ENCODE measurements around the gene LRMDA. TPM values are rescaled to one million over a fixed set of nuclear protein-coding genes. Genes with fewer than 3 reads are reported as not detected.
A peak's percentile ranks its signal among the peaks of the same experiment; 100 is the strongest.

Gene LRMDA
- total RNA-seq, 1 experiment from 2014 or later = 20.3 TPM

- no peak for DNase-seq (ENCODE audit: low read depth)
- in situ Hi-C loops (cut with HindIII; ENCODE audit: low pct_unique_long_range_greater_than_20kb, low sequenced_read_pairs) = no loop called here
Measured at GRCh38 chr10:76175533-76176165, 744.2 kb downstream of the LRMDA start.

- DNase-seq (ENCODE audit: low read depth) = no peak
- in situ Hi-C loops (cut with HindIII; ENCODE audit: low pct_unique_long_range_greater_than_20kb, low sequenced_read_pairs) = no loop called here
Measured at GRCh38 chr10:76176166-76176550, 744.7 kb downstream of the LRMDA start.

DNA sequence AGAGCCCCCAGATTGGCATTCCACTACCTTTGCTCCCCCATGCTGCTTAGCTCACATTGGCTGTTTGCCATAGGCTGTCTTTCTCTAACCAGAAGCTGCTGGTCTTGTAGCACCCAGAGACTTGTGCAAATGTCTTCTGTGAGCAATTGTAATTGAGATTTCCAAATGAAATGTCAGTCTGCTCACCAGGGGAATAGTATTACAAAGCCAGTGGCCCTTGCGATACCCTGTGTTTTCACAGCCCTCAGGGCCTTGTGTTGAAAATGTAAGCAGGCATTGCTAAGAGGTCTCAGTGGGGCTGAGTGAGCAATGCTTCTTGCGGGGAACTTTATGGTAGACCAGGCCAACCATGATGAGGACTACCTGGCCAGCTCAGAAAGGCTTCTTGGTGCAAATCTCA, 746.5 kb downstream of the LRMDA start:
- in situ Hi-C loops (cut with HindIII; ENCODE audit: low pct_unique_long_range_greater_than_20kb, low sequenced_read_pairs) = no loop called here
- DNase-seq (ENCODE audit: low read depth) = no peak

DNA sequence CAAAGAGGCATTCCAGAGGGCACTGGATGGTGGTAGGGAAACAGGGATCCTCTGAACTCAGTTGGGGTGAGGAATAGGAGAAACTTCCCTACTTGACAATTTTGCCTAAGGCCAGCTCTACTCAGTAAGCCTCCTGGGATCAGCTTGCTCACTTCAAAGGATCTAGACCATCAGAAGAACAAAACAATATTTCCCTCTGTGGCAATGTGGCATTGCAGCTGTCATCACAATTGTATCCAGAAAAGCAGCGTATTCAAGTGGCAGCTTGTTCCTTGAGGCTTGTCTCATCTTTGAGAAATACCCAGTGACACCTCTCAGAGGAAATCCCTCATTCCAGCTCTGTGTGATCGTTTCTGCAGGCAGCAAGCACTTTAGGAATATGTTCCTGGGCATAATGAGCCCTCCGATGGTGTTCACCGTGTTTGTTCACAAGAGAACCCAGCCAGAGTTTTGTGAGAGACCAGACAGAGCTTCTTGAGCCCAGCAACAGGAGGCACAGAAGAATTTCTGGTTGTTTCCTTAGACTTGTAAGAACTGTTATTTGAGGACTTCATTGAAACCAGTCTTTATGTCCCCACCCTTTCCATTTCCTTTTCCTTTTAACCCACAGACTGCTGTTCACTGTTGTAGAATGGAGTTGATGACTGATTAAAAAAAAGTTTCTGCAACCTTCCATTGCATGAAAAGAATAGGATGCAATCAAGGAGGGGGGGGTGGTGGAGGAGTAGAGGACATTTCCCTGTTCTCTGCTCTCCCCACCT, 747.3 kb downstream of the LRMDA start:
- in situ Hi-C loops (cut with HindIII; ENCODE audit: low pct_unique_long_range_greater_than_20kb, low sequenced_read_pairs) = no loop called here
- DNase-seq (ENCODE audit: low read depth) = no peak

- in situ Hi-C loops (cut with HindIII; ENCODE audit: low pct_unique_long_range_greater_than_20kb, low sequenced_read_pairs) = no loop called here
- DNase-seq (ENCODE audit: low read depth) = no peak
Measured at GRCh38 chr10:76179806-76180205, 748.4 kb downstream of the LRMDA start.

DNA sequence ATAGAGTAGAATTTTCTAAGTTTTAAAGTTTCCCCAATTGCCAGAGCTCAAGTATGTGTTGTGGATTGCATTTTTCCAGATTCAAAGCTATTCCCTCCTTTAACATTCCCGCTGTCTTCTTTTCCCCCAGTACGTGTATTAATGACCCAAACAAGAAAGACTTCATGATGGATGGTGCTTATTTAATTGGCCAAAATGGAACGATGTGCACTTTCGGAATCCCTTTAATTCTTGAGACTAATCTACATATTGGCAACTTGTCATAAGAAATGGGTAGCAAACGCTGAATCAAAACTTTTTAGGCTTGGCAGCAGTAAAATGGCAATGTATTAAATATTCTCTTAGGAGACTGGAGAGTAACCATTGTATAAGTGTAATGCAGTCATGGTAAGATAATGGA, 753.2 kb downstream of the LRMDA start:
- in situ Hi-C loops (cut with HindIII; ENCODE audit: low pct_unique_long_range_greater_than_20kb, low sequenced_read_pairs) = no loop called here
- no peak for DNase-seq (ENCODE audit: low read depth)

- in situ Hi-C loops (cut with HindIII; ENCODE audit: low pct_unique_long_range_greater_than_20kb, low sequenced_read_pairs) = no loop called here
- no peak for DNase-seq (ENCODE audit: low read depth)
Measured at GRCh38 chr10:76185471-76186301, 754.3 kb downstream of the LRMDA start.

- in situ Hi-C loops (cut with HindIII; ENCODE audit: low pct_unique_long_range_greater_than_20kb, low sequenced_read_pairs) = no loop called here
- DNase-seq (ENCODE audit: low read depth) = no peak
Measured at GRCh38 chr10:76188216-76188615, 756.8 kb downstream of the LRMDA start.

DNA sequence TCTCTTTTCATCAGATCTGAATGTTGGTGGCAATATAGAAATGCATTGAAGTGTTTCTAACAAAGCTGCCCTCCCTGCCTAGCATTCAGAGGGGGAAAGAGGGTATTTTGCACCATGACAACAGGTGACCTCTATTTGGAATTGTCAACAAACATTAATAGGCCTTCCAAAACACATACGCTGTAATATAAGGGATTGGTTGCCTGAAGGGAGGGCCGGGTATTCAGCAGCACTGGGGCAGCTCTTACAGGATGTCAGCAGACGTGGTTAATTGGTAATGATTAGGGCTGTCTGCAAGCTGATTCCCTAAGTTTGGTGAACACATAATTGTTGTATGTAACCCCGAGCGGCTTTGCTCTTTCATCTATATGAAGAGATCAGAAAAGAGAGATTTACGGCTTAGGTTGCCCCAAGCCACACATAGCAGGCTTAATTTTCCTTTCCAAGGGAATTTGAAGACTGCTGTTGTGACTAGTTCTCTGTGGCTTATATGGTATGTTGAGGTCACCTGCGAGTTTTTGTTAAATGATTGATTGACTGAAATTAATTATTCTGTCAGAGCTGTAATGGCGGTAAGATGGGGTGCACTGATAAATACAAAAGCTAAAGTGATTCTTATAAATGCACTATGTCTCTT, 759.3 kb downstream of the LRMDA start:
- peak; percentile 57 for DNase-seq (ENCODE audit: low read depth)

DNA sequence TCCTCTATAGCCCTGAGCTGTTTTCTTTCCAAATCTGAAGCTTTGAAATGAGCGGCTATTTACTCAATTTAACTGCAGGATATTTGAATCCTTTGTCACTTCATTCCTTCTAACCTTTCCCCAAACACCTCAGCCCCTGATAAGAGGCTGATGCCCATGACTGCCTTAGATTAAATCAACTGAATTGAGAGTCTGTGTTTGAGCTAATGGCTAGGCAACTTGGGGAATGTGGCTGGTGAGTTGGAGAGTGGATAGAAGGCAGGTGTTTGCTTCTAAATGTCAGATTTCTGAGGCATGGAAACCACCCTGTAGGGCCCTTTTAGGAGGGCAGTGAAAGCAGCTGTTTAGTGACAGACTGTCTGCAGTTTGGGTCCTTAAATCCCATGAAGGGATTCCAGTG, 759.9 kb downstream of the LRMDA start:
- DNase-seq (ENCODE audit: low read depth) = peak; percentile 45
- in situ Hi-C loops (cut with HindIII; ENCODE audit: low pct_unique_long_range_greater_than_20kb, low sequenced_read_pairs) = no loop called here

More for the DNA sequence above, 759.3 kb downstream of the LRMDA start:
- in situ Hi-C loops (cut with HindIII; ENCODE audit: low pct_unique_long_range_greater_than_20kb, low sequenced_read_pairs) = no loop called here

DNA sequence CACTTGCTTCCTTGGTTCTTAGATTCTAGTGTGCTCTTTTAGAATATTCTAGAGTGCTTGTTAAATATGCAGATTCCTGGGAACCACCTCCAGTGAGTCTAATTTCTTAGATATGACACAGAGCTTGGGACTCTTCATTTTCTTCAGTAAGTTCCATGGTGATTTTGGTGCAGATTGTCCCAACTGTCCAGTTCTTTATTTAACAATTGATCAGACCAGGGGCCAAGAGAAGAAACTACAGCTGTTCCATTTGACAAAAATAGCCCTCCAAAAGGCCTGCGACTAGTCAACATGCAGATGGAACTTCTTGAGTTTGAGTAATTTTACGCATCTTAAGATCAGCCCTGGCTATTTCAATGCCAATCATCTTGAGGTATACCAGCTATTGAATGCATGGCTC, 760.7 kb downstream of the LRMDA start:
- in situ Hi-C loops (cut with HindIII; ENCODE audit: low pct_unique_long_range_greater_than_20kb, low sequenced_read_pairs) = no loop called here
- no peak for DNase-seq (ENCODE audit: low read depth)

- in situ Hi-C loops (cut with HindIII; ENCODE audit: low pct_unique_long_range_greater_than_20kb, low sequenced_read_pairs) = no loop called here
- DNase-seq (ENCODE audit: low read depth) = no peak
Measured at GRCh38 chr10:76192694-76193320, 761.4 kb downstream of the LRMDA start.

GRCh38 chr10:76195654-76196390, 764.4 kb downstream of the LRMDA start:
- in situ Hi-C loops (cut with HindIII; ENCODE audit: low pct_unique_long_range_greater_than_20kb, low sequenced_read_pairs) = no loop called here
- no peak for DNase-seq (ENCODE audit: low read depth)

- in situ Hi-C loops (cut with HindIII; ENCODE audit: low pct_unique_long_range_greater_than_20kb, low sequenced_read_pairs) = no loop called here
- no peak for DNase-seq (ENCODE audit: low read depth)
Measured at GRCh38 chr10:76197293-76197692, 765.9 kb downstream of the LRMDA start.

- in situ Hi-C loops (cut with HindIII; ENCODE audit: low pct_unique_long_range_greater_than_20kb, low sequenced_read_pairs) = no loop called here
- DNase-seq (ENCODE audit: low read depth) = no peak
Measured at GRCh38 chr10:76198287-76199035, 767.0 kb downstream of the LRMDA start.

GRCh38 chr10:76201962-76202361, 770.5 kb downstream of the LRMDA start:
- DNase-seq (ENCODE audit: low read depth) = no peak
- in situ Hi-C loops (cut with HindIII; ENCODE audit: low pct_unique_long_range_greater_than_20kb, low sequenced_read_pairs) = no loop called here

GRCh38 chr10:76202777-76203176, 771.4 kb downstream of the LRMDA start:
- in situ Hi-C loops (cut with HindIII; ENCODE audit: low pct_unique_long_range_greater_than_20kb, low sequenced_read_pairs) = no loop called here
- no peak for DNase-seq (ENCODE audit: low read depth)
